A673 (cell line): ENCODE data around the gene MPP1.

Experiments used
- CTCF ChIP-seq: fragments of 300-800, 200-600 bp; sonication (generic); conservative IDR thresholded peaks from 2 replicates; pipeline ENCODE4 v1.5.1; 2017; ENCODE audit warnings: low read depth, mild to moderate bottlenecking, antibody characterized with exemption, low read length, moderate library complexity, mixed read lengths
- EZH2 ChIP-seq: fragments of 200-600 bp; sonication (generic); IDR thresholded peaks from 2 replicates; pipeline ENCODE4 v1.6.1; 2017; ENCODE audit warnings: borderline replicate concordance, low read depth, mild to moderate bottlenecking, mixed read lengths, antibody characterized with exemption, low read length; ENCODE audit not compliant: poor library complexity, severe bottlenecking

- TF ChIP-seq CTCF (no peak), EZH2 (no peak)
Observed at GRCh38 chrX:154732421-154733065, 72.7 kb downstream of the MPP1 start.
